GM12864 (cell line): Measurements from ENCODE around the gene CELF1.

Source experiments
- DNase-seq: peaks from one replicate; pipeline ENCODE4 v3.0.0-alpha.2; 2011; ENCODE audit warnings: low read depth
- H3K4me3 ChIP-seq: 2 replicates; pipeline ENCODE4 v1.5.1; 2011; ENCODE audit warnings: mild to moderate bottlenecking, low read depth, low read length, control low read depth
- CTCF ChIP-seq: IDR thresholded peaks from 2 replicates; pipeline ENCODE4 v1.5.1; 2011; ENCODE audit warnings: low read depth, mild to moderate bottlenecking, moderate library complexity, low read length, control low read depth, inconsistent platforms; ENCODE audit errors: missing control alignments

CELF1 gene

GRCh38 chr11:47488111-47488510 lies 64.8 kb downstream of the CELF1 start:
- no peak for DNase-seq
- no peak overlapping the region for H3K4me3 ChIP-seq
- no peak for TF ChIP-seq CTCF

GRCh38 chr11:47487421-47487820 lies 65.5 kb downstream of the CELF1 start:
- no peak for TF ChIP-seq CTCF
- DNase-seq = no peak
- H3K4me3 ChIP-seq = no peak overlapping the region

GRCh38 chr11:47485107-47485506 lies 67.8 kb downstream of the CELF1 start:
- TF ChIP-seq CTCF = no peak
- DNase-seq = no peak
- no peak overlapping the region for H3K4me3 ChIP-seq

GRCh38 chr11:47483457-47483856 lies 69.5 kb downstream of the CELF1 start:
- no peak for DNase-seq
- no peak for TF ChIP-seq CTCF
- H3K4me3 ChIP-seq = no peak overlapping the region

GRCh38 chr11:47480762-47481161 lies 72.2 kb downstream of the CELF1 start:
- no peak overlapping the region for H3K4me3 ChIP-seq
- TF ChIP-seq CTCF = no peak
- no peak for DNase-seq

- no peak for TF ChIP-seq CTCF
- no peak for DNase-seq
- no peak overlapping the region for H3K4me3 ChIP-seq
Observed at GRCh38 chr11:47478651-47479329, 74.1 kb downstream of the CELF1 start.

GRCh38 chr11:47477753-47478152 lies 75.2 kb downstream of the CELF1 start:
- TF ChIP-seq CTCF = no peak

More at GRCh38 chr11:47477753-47478152, 75.2 kb downstream of the CELF1 start:
- no peak for DNase-seq
- no peak overlapping the region for H3K4me3 ChIP-seq
